ENCODE measurements around the gene SCCPDH. TPM values are rescaled to one million over a fixed set of nuclear protein-coding genes. Genes with fewer than 3 reads are reported as not detected.
A peak's percentile ranks its signal among the peaks of the same experiment; 100 is the strongest.

The SCCPDH gene
- polyA plus RNA-seq, 1 experiment = 46.6 TPM

- DNase-seq (ENCODE audit: low read depth, low spot score) = no peak
- POLR2A ChIA-PET = no interaction called here
These were observed 1.5 kb upstream of the SCCPDH start for GRCh38 chr1:246722720-246723119.

GRCh38 chr1:246724731-246725095 is 504 bp downstream of the SCCPDH start:
- H3K27ac ChIP-seq (ENCODE audit: low read depth, low read length) = peak overlapping the region; percentile 39
- CTCF ChIA-PET = interaction anchor here (1.3 to 3.0 kb wide), 3 partner anchors 28 to 227 kb away, joined by 3 to 16 read pairs (median 3); no protein-coding TSS in a partner anchor
- POLR2A ChIA-PET = interaction anchor here (1.0 to 1.8 kb wide), 3 partner anchors 42 to 419 kb away, joined by 3 to 4 read pairs (median 3); no protein-coding TSS in a partner anchor
- no peaks in the 10 kb centered on the region; the same call in 1 of the 2 replicates for H3K9me3 ChIP-seq (ENCODE audit: control insufficient read depth, insufficient read depth, low read length)
- no peak for TF ChIP-seq CTCF (IDR thresholded peaks at IDR 0.05; ENCODE audit: low read depth, low read length)
- H3K4me3 ChIP-seq (ENCODE audit: low read depth, low read length) = peak overlapping the region; percentile 76
- no peak for DNase-seq (ENCODE audit: low read depth, low spot score)
- no peaks in the 10 kb centered on the region for H3K27me3 ChIP-seq (ENCODE audit: control insufficient read depth, insufficient read depth, low read length)

More at GRCh38 chr1:246722720-246723119, 1.5 kb upstream of the SCCPDH start:
- no peak for TF ChIP-seq CTCF (IDR thresholded peaks at IDR 0.05; ENCODE audit: low read depth, low read length)
- no peaks in the 10 kb centered on the region for H3K27me3 ChIP-seq (ENCODE audit: control insufficient read depth, insufficient read depth, low read length)
- no peaks in the 10 kb centered on the region; the same call in 1 of the 2 replicates for H3K9me3 ChIP-seq (ENCODE audit: control insufficient read depth, insufficient read depth, low read length)
- no peak overlapping the region for H3K27ac ChIP-seq (ENCODE audit: low read depth, low read length)
- CTCF ChIA-PET = interaction anchor here (1.9 kb wide), 1 partner anchor 33 kb away, joined by 6 read pairs; no protein-coding TSS in a partner anchor
- no peak overlapping the region for H3K4me3 ChIP-seq (ENCODE audit: low read depth, low read length)

GRCh38 chr1:246725191-246725590 is 982 bp downstream of the SCCPDH start:
- TF ChIP-seq CTCF (IDR thresholded peaks at IDR 0.05; ENCODE audit: low read depth, low read length) = no peak
- no peak for DNase-seq (ENCODE audit: low read depth, low spot score)
- H3K4me3 ChIP-seq (ENCODE audit: low read depth, low read length) = peak overlapping the region; percentile 76
- POLR2A ChIA-PET = interaction anchor here (1.8 kb wide), 1 partner anchor 44 kb away, joined by 4 read pairs; no protein-coding TSS in a partner anchor
- H3K27me3 ChIP-seq (ENCODE audit: control insufficient read depth, insufficient read depth, low read length) = no peaks in the 10 kb centered on the region
- no peaks in the 10 kb centered on the region; the same call in 1 of the 2 replicates for H3K9me3 ChIP-seq (ENCODE audit: control insufficient read depth, insufficient read depth, low read length)
- H3K27ac ChIP-seq (ENCODE audit: low read depth, low read length) = no peak overlapping the region
- CTCF ChIA-PET = interaction anchor here (1.3 to 3.0 kb wide), 2 partner anchors 36 to 227 kb away, joined by 3 to 16 read pairs; no protein-coding TSS in a partner anchor

GRCh38 chr1:246726255-246726679 is 2.1 kb downstream of the SCCPDH start:
- ChIA-PET CTCF (no interaction called here), POLR2A (no interaction called here)
- no peaks in the 10 kb centered on the region for H3K27me3 ChIP-seq (ENCODE audit: control insufficient read depth, insufficient read depth, low read length)
- no peak overlapping the region for H3K4me3 ChIP-seq (ENCODE audit: low read depth, low read length)
- no peak for TF ChIP-seq CTCF (IDR thresholded peaks at IDR 0.05; ENCODE audit: low read depth, low read length)
- H3K27ac ChIP-seq (ENCODE audit: low read depth, low read length) = no peak overlapping the region
- no peaks in the 10 kb centered on the region; the same call in 1 of the 2 replicates for H3K9me3 ChIP-seq (ENCODE audit: control insufficient read depth, insufficient read depth, low read length)
- DNase-seq (ENCODE audit: low read depth, low spot score) = no peak

- H3K27ac ChIP-seq (ENCODE audit: low read depth, low read length) = no peak overlapping the region
- CTCF ChIA-PET = no interaction called here
- H3K4me3 ChIP-seq (ENCODE audit: low read depth, low read length) = no peak overlapping the region
- no peak for DNase-seq (ENCODE audit: low read depth, low spot score)
- H3K27me3 ChIP-seq (ENCODE audit: control insufficient read depth, insufficient read depth, low read length) = no peaks in the 10 kb centered on the region
- H3K9me3 ChIP-seq (ENCODE audit: control insufficient read depth, insufficient read depth, low read length) = no peaks in the 10 kb centered on the region; the same call in 1 of the 2 replicates
- no peak for TF ChIP-seq CTCF (IDR thresholded peaks at IDR 0.05; ENCODE audit: low read depth, low read length)
- POLR2A ChIA-PET = no interaction called here
These were observed 2.7 kb downstream of the SCCPDH start for GRCh38 chr1:246726881-246727280.
